K562 (cell line): ENCODE results near the gene PLTP. TPM values are rescaled to one million over a fixed set of nuclear protein-coding genes. Genes with fewer than 3 reads are reported as not detected.

Experiments
- ATAC-seq: fragments of 200-7000 bp; cut with Tn5 transposase; 3 replicates; pipeline ENCODE4 v1.9.1; 2020; ENCODE audit warnings: moderate library complexity
- BruUV-seq: library from RNA; stranded (reverse); fragments of 400-500 nt; replicated peaks from 2 replicates; lab custom pipeline; 2021; lab: Mats Ljungman, UMichigan
- CTCF ChIA-PET: fragments of 300-600 bp; formaldehyde crosslinking; extraction: SDS; loops from one replicate; lab custom pipeline; 2021; ENCODE audit warnings: low intra/inter-chr PET ratio; lab: Yijun Ruan, JAX
- POLR2A ChIA-PET: fragments of 300-600, 350-650 bp; sonication (Branson Sonifier 250); formaldehyde crosslinking; extraction: SDS; loops from one replicate; lab custom pipeline; 2021; ENCODE audit warnings: antibody characterized with exemption, inconsistent platforms; lab: Yijun Ruan, JAX
- DNase-seq, 4 experiments: peaks; one replicate each; pipeline versions ENCODE4 v3.0.0 to v3.0.0-alpha.2; 2011 to 2018; ENCODE audit warnings: low spot score in 3 of 4, mixed read lengths in 3 of 4; ENCODE audit errors: extremely low read depth in 1 of 4
- FAIRE-seq: peaks from 2 replicates; lab custom pipeline; 2011; peaks lifted over from hg19 to GRCh38; lab: Jason Lieb, UNC
- H2AFZ ChIP-seq: 2 replicates; pipeline ENCODE4 v1.6.0; 2011; ENCODE audit warnings: low read depth, low read length, control low read depth, inconsistent platforms
- H3K27ac ChIP-seq: fragments of 200-600 bp; 3 replicates; pipeline ENCODE4 v1.8.0; 2011; ENCODE audit warnings: low read depth, mild to moderate bottlenecking, control low read depth, inconsistent platforms, low read length, moderate library complexity, mixed read lengths; ENCODE audit errors: extremely low read depth
- H3K27me3 ChIP-seq, 2 experiments: fragments of 300-600 bp in 1 of 2; 2 replicates in 1 of 2; 3 replicates in 1 of 2; pipeline versions ENCODE4 v1.6.0 to v1.8.0; 2011; ENCODE audit warnings: inconsistent platforms in 2 of 2, low read length in 2 of 2, mild to moderate bottlenecking in 1 of 2, mixed read lengths in 1 of 2, moderate library complexity in 1 of 2; ENCODE audit not compliant: control insufficient read depth in 2 of 2, insufficient read depth in 2 of 2
- H3K36me3 ChIP-seq: fragments of 300-600 bp; 3 replicates; pipeline ENCODE4 v1.8.0; 2011; ENCODE audit warnings: mild to moderate bottlenecking, low read length, inconsistent platforms; ENCODE audit not compliant: control insufficient read depth, insufficient read depth
- H3K4me1 ChIP-seq, 2 experiments: fragments of 200-600 bp in 1 of 2; replicated peaks in 1 of 2; 2 replicates in 1 of 2; 3 replicates in 1 of 2; pipeline versions ENCODE4 v1.5.1 to v1.8.0; 2011; ENCODE audit warnings: inconsistent platforms in 2 of 2, low read length in 2 of 2, mild to moderate bottlenecking in 1 of 2, mixed read lengths in 1 of 2, moderate library complexity in 1 of 2; ENCODE audit not compliant: control insufficient read depth in 2 of 2, insufficient read depth in 2 of 2
- H3K4me2 ChIP-seq: 2 replicates; pipeline ENCODE4 v1.6.1; 2011; ENCODE audit warnings: low read length, control low read depth, inconsistent platforms, mixed read lengths; ENCODE audit not compliant: insufficient read depth
- H3K4me3 ChIP-seq: fragments of 200-600 bp; sonication (generic), shearing (Covaris generic); 2 replicates; pipeline ENCODE4 v1.5.1; 2016; ENCODE audit warnings: control low read depth, inconsistent platforms
- H3K79me2 ChIP-seq: fragments of 200-600 bp; 3 replicates; pipeline ENCODE4 v1.8.0; 2011; ENCODE audit warnings: low read length, inconsistent platforms; ENCODE audit not compliant: control insufficient read depth, insufficient read depth
- H3K9ac ChIP-seq, 2 experiments: 2 replicates each; pipeline versions ENCODE4 v1.6.0 to v1.6.1; 2011; ENCODE audit warnings: low read depth in 2 of 2, low read length in 2 of 2, control low read depth in 1 of 2, inconsistent platforms in 1 of 2, mild to moderate bottlenecking in 1 of 2, mixed read lengths in 1 of 2; ENCODE audit not compliant: insufficient read depth in 1 of 2
- H3K9me1 ChIP-seq: one replicate; pipeline ENCODE4 v1.6.0; 2011; ENCODE audit warnings: inconsistent platforms, mild to moderate bottlenecking, low read length, moderate library complexity; ENCODE audit not compliant: control insufficient read depth, insufficient read depth
- H3K9me3 ChIP-seq: replicated peaks from 2 replicates; pipeline ENCODE4 v1.5.1; 2011; ENCODE audit warnings: low read depth, low read length, inconsistent platforms; ENCODE audit not compliant: control insufficient read depth, insufficient read depth
- H4K20me1 ChIP-seq: replicated peaks from 2 replicates; pipeline ENCODE4 v1.6.1; 2011; ENCODE audit warnings: low read length, inconsistent platforms, mixed read lengths; ENCODE audit not compliant: control insufficient read depth, insufficient read depth
- ATF1 ChIP-seq, 2 experiments: fragments of 450-650 bp in 1 of 2; IDR thresholded peaks; 2 replicates each; pipeline ENCODE4 v1.6.1; 2016; ENCODE audit warnings: missing compliant biosample characterization in 1 of 2, missing genetic modification characterization in 1 of 2
- NCOA6 ChIP-seq: fragments of 450-650 bp; IDR thresholded peaks from 2 replicates; pipeline ENCODE4 v1.6.1; 2017; ENCODE audit warnings: mild to moderate bottlenecking
- RBM25 ChIP-seq: fragments of 200-400 bp; formaldehyde crosslinking; IDR thresholded peaks from 2 replicates; pipeline ENCODE4 v1.6.1; 2018; ENCODE audit warnings: low read length, low read depth, moderate library complexity; ENCODE audit not compliant: severe bottlenecking
- ZNF644 ChIP-seq: fragments of 200-800 bp; sonication (Bioruptor generic); IDR thresholded peaks from 2 replicates; pipeline ENCODE4 v1.6.1; 2016; ENCODE audit warnings: low read depth, missing genetic modification characterization, missing compliant biosample characterization
- in situ Hi-C: fragments of 300-500 bp; cut with MboI; formaldehyde crosslinking; loops from 4 replicates; pipeline ENCODE4 v1.15.0; 2018; ENCODE audit warnings: inconsistent platforms, mixed read lengths
- intact Hi-C: fragments of 100-400 bp; cut with micrococcal nuclease; formaldehyde crosslinking; loops from 2 replicates; pipeline ENCODE4 v1.14.2; 2022
- polyA plus RNA-seq, 8 experiments: library from polyadenylated mRNA; depleted of rRNA in 4 of 8; stranded (reverse) in 5 of 8; unstranded in 3 of 8; fragments of >200 nt; fragmentation: Nextera tagmentation in 2 of 8; fragmentation: Illumina TruSeq in 1 of 8; extraction: Ambion mirVana in 2 of 8; extraction: Trizol in 1 of 8; gene quantifications; 2 replicates each; pipeline versions ENCODE4 v1.2.1 to v1.2.3, GENCODE V29; 2011 to 2014; ENCODE audit warnings: inconsistent platforms in 1 of 8, missing spikeins in 1 of 8
- total RNA-seq, 7 experiments: library from RNA; depleted of rRNA in 6 of 7; stranded (reverse); fragments of >200 nt in 6 of 7; fragmentation: Illumina TruSeq in 2 of 7; extraction: Trizol in 2 of 7; gene quantifications; 2 replicates each; pipeline versions ENCODE4 v1.2.1 to v1.2.3, GENCODE V29; 2011 to 2021; ENCODE audit warnings: low replicate concordance in 1 of 7
- TF ChIP-seq, protein P1 (sequence below): fragments of 450-650 bp; formaldehyde crosslinking; IDR thresholded peaks from 2 replicates; pipeline ENCODE4 v1.4.0; 2022; ENCODE audit warnings: missing genetic modification characterization
- TF ChIP-seq, protein P2 (sequence below): sonication (generic); formaldehyde crosslinking; IDR thresholded peaks from 2 replicates; pipeline ENCODE4 v1.8.0; 2022; ENCODE audit warnings: missing genetic modification reagents, mild to moderate bottlenecking, moderate library complexity, borderline replicate concordance
- TF ChIP-seq, protein P3 (sequence below): fragments of 450-650 bp; conservative IDR thresholded peaks from 2 replicates; pipeline ENCODE4 v1.6.1; 2016; ENCODE audit warnings: missing genetic modification characterization, low read depth, mild to moderate bottlenecking, control low read depth, missing compliant biosample characterization
- TF ChIP-seq, protein P4 (sequence below): sonication (generic); formaldehyde crosslinking; IDR thresholded peaks from 2 replicates; pipeline ENCODE4 v1.8.0; 2022; ENCODE audit warnings: mild to moderate bottlenecking, missing genetic modification reagents
- TF ChIP-seq, protein P5 (sequence below): fragments of 200-800 bp; sonication (Bioruptor generic); IDR thresholded peaks from 2 replicates; pipeline ENCODE4 v1.6.1; 2016; ENCODE audit warnings: missing genetic modification characterization, missing compliant biosample characterization

PLTP gene
- total and polyA plus RNA-seq, 9 of the 15 experiments (the other 6 are each of a cell fraction or from before 2014, with no cell fraction given): 2.8 to 29.3 (median 17.6) TPM

DNA sequence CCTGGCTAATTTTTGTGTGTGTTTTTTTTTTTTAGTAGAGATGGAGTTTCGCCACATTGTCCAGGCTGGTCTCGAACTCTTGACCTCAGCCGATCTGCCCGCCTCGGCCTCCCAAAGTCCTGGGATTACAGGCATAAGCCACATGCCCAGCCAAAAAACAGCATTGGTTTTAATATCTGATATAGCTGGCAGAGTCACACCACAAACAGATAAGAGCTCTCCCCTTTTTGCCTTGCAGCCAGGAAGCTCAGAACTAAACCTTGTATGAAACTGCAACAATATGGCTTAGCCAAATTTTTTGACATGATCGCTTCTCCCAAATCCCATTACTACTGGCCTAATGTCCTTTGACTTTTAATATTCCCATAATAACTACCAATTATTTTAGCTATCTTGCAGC, 59.6 kb downstream of the PLTP start (continued):
- TF ChIP-seq, protein P1, sequence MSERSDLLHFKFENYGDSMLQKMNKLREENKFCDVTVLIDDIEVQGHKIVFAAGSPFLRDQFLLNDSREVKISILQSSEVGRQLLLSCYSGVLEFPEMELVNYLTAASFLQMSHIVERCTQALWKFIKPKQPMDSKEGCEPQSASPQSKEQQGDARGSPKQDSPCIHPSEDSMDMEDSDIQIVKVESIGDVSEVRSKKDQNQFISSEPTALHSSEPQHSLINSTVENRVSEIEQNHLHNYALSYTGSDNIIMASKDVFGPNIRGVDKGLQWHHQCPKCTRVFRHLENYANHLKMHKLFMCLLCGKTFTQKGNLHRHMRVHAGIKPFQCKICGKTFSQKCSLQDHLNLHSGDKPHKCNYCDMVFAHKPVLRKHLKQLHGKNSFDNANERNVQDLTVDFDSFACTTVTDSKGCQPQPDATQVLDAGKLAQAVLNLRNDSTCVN (CRISPR knock-in tag): no peak
- TF ChIP-seq, protein P2, sequence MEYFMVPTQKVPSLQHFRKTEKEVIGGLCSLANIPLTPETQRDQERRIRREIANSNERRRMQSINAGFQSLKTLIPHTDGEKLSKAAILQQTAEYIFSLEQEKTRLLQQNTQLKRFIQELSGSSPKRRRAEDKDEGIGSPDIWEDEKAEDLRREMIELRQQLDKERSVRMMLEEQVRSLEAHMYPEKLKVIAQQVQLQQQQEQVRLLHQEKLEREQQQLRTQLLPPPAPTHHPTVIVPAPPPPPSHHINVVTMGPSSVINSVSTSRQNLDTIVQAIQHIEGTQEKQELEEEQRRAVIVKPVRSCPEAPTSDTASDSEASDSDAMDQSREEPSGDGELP (CRISPR knock-in tag): no peak
- TF ChIP-seq NCOA6: no peak
- TF ChIP-seq ZNF644 (tag): no peak
- TF ChIP-seq, protein P3, sequence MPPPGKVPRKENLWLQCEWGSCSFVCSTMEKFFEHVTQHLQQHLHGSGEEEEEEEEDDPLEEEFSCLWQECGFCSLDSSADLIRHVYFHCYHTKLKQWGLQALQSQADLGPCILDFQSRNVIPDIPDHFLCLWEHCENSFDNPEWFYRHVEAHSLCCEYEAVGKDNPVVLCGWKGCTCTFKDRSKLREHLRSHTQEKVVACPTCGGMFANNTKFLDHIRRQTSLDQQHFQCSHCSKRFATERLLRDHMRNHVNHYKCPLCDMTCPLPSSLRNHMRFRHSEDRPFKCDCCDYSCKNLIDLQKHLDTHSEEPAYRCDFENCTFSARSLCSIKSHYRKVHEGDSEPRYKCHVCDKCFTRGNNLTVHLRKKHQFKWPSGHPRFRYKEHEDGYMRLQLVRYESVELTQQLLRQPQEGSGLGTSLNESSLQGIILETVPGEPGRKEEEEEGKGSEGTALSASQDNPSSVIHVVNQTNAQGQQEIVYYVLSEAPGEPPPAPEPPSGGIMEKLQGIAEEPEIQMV (tag): no peak

DNA sequence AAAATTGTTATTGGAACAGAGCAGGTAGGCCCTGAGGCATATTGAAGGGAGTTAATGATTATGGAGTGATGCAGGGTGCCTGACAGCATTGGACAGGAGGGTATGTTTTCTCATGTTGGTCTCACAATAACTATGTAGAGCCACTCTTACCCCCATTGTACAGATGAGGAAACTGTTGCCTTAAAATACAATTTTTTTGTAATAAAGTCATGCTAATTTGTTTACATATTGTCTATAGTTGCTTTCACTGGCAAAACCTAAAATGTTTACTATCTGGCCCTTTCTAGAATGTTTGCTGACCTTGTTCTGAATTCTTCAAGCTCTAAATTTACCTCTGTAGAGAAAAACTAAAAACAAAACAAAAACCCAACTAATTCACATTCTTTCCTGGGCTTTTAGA, 60.5 kb downstream of the PLTP start:
- POLR2A ChIA-PET: interaction anchor here (0.7 to 2.3 kb wide), 3 partner anchors 10 to 44 kb away, joined by 3 to 19 read pairs (median 3); no protein-coding TSS in a partner anchor
- DNase-seq (no peak), FAIRE-seq (no peak), ATAC-seq (no peak)
- Histone ChIP-seq H3K9me3 (peaks cover 5% of the 10 kb centered on the region), H4K20me1 (no peaks in the 10 kb centered on the region), H3K36me3 (peaks cover 14% of the 10 kb centered on the region; the same call in 2 of the 3 replicates), H3K79me2 (peaks cover 8% of the 10 kb centered on the region), H3K27me3 (no peaks in the 10 kb centered on the region), H2AFZ (no peak overlapping the region), H3K27ac (peak overlapping the region; percentile 63), H3K4me1 (peaks cover 18 to 23% of the 10 kb centered on the region in 2 experiments; a peak in 4 of 5 replicates), H3K9ac (peak overlapping the region in 1 of 2 experiments; percentile 6; a peak in 1 of 4 replicates), H3K4me2 (peak overlapping the region; percentile 33), H3K4me3 (no peak overlapping the region), H3K9me1 (no peaks in the 10 kb centered on the region)
- in situ Hi-C loops: no loop called here
- CTCF ChIA-PET: no interaction called here
- BruUV-seq: no TSS peak
- intact Hi-C loops: no loop called here
- peak; percentile 96 for TF ChIP-seq RBM25
- TF ChIP-seq, protein P4, sequence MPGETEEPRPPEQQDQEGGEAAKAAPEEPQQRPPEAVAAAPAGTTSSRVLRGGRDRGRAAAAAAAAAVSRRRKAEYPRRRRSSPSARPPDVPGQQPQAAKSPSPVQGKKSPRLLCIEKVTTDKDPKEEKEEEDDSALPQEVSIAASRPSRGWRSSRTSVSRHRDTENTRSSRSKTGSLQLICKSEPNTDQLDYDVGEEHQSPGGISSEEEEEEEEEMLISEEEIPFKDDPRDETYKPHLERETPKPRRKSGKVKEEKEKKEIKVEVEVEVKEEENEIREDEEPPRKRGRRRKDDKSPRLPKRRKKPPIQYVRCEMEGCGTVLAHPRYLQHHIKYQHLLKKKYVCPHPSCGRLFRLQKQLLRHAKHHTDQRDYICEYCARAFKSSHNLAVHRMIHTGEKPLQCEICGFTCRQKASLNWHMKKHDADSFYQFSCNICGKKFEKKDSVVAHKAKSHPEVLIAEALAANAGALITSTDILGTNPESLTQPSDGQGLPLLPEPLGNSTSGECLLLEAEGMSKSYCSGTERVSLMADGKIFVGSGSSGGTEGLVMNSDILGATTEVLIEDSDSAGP (CRISPR knock-in tag): 0 out of 2 replicates have a peak, but pooled peaks have one; percentile 37
- TF ChIP-seq, protein P5, sequence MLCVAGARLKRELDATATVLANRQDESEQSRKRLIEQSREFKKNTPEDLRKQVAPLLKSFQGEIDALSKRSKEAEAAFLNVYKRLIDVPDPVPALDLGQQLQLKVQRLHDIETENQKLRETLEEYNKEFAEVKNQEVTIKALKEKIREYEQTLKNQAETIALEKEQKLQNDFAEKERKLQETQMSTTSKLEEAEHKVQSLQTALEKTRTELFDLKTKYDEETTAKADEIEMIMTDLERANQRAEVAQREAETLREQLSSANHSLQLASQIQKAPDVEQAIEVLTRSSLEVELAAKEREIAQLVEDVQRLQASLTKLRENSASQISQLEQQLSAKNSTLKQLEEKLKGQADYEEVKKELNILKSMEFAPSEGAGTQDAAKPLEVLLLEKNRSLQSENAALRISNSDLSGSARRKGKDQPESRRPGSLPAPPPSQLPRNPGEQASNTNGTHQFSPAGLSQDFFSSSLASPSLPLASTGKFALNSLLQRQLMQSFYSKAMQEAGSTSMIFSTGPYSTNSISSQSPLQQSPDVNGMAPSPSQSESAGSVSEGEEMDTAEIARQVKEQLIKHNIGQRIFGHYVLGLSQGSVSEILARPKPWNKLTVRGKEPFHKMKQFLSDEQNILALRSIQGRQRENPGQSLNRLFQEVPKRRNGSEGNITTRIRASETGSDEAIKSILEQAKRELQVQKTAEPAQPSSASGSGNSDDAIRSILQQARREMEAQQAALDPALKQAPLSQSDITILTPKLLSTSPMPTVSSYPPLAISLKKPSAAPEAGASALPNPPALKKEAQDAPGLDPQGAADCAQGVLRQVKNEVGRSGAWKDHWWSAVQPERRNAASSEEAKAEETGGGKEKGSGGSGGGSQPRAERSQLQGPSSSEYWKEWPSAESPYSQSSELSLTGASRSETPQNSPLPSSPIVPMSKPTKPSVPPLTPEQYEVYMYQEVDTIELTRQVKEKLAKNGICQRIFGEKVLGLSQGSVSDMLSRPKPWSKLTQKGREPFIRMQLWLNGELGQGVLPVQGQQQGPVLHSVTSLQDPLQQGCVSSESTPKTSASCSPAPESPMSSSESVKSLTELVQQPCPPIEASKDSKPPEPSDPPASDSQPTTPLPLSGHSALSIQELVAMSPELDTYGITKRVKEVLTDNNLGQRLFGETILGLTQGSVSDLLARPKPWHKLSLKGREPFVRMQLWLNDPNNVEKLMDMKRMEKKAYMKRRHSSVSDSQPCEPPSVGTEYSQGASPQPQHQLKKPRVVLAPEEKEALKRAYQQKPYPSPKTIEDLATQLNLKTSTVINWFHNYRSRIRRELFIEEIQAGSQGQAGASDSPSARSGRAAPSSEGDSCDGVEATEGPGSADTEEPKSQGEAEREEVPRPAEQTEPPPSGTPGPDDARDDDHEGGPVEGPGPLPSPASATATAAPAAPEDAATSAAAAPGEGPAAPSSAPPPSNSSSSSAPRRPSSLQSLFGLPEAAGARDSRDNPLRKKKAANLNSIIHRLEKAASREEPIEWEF: peak; percentile 9; the same call in 1 of the 2 replicates
- TF ChIP-seq ATF1 (CRISPR knock-in tag; IDR thresholded peaks at IDR 0.05): no peak
- no peak for TF ChIP-seq ATF1 (tag; IDR thresholded peaks at IDR 0.05)
